Measurements from ENCODE around the gene ZFHX2. TPM values are rescaled to one million over a fixed set of nuclear protein-coding genes. Genes with fewer than 3 reads are reported as not detected.
A peak's percentile ranks its signal among the peaks of the same experiment; 100 is the strongest.

The ZFHX2 gene
- total RNA-seq, 3 donors from 2014 or later: 0.58 to 1.1 (median 1.1) TPM

GRCh38 chr14:23567186-23568020 is 15.8 kb upstream of the ZFHX2 start, which contains the start of gene AP1G2:
TSS of gene AP1G2 (minus strand) at chr14:23567791. CDS start at chr14:23567314, 477 bp downstream.
- Mint-ChIP-seq H3K4me3 (peak within 1 kb of the TSS; percentile 100), H3K36me3 (ENCODE audit: insufficient read depth) (peaks cover 15% of the 10 kb centered on the region), H3K27me3 (ENCODE audit: low read depth) (peaks cover 3% of the 10 kb centered on the region), H3K4me1 (ENCODE audit: low read depth) (peaks cover 31% of the 10 kb centered on the region), H3K9me3 (no peaks in the 10 kb centered on the region)
- peak; percentile 80 for DNase-seq
- ATAC-seq: peak; percentile 96 to 97

GRCh38 chr14:23566778-23567185 is 15.2 kb upstream of the ZFHX2 start:
- DNase-seq: no peak
- Mint-ChIP-seq H3K4me1 (ENCODE audit: low read depth) (peaks cover 31% of the 10 kb centered on the region), H3K9me3 (no peaks in the 10 kb centered on the region), H3K27me3 (ENCODE audit: low read depth) (no peaks in the 10 kb centered on the region), H3K4me3 (peak overlapping the region; percentile 100), H3K36me3 (ENCODE audit: insufficient read depth) (peaks cover 17% of the 10 kb centered on the region)
- ATAC-seq: no peak

GRCh38 chr14:23566112-23566777 is 14.7 kb upstream of the ZFHX2 start:
- H3K9me3 Mint-ChIP-seq: no peaks in the 10 kb centered on the region
- no peaks in the 10 kb centered on the region for H3K27me3 Mint-ChIP-seq (ENCODE audit: low read depth)
- peak overlapping the region; percentile 100 for H3K4me3 Mint-ChIP-seq
- ATAC-seq: no peak
- no peak for DNase-seq
- peaks cover 31% of the 10 kb centered on the region for H3K4me1 Mint-ChIP-seq (ENCODE audit: low read depth)
- peaks cover 21% of the 10 kb centered on the region for H3K36me3 Mint-ChIP-seq (ENCODE audit: insufficient read depth)

GRCh38 chr14:23565626-23566025 is 14.1 kb upstream of the ZFHX2 start:
- no peak for ATAC-seq
- H3K36me3 Mint-ChIP-seq (ENCODE audit: insufficient read depth): peaks cover 24% of the 10 kb centered on the region
- no peak for DNase-seq
- H3K4me1 Mint-ChIP-seq (ENCODE audit: low read depth): peaks cover 31% of the 10 kb centered on the region
- H3K27me3 Mint-ChIP-seq (ENCODE audit: low read depth): no peaks in the 10 kb centered on the region
- no peaks in the 10 kb centered on the region for H3K9me3 Mint-ChIP-seq
- H3K4me3 Mint-ChIP-seq: peak overlapping the region; percentile 51

- peaks cover 32% of the 10 kb centered on the region for H3K4me1 Mint-ChIP-seq (ENCODE audit: low read depth)
Measured at GRCh38 chr14:23564876-23565275, 13.3 kb upstream of the ZFHX2 start.

GRCh38 chr14:23564181-23564812 is 12.7 kb upstream of the ZFHX2 start:
- Mint-ChIP-seq H3K9me3 (no peaks in the 10 kb centered on the region), H3K4me3 (no peak overlapping the region), H3K36me3 (ENCODE audit: insufficient read depth) (peaks cover 31% of the 10 kb centered on the region), H3K27me3 (ENCODE audit: low read depth) (no peaks in the 10 kb centered on the region), H3K4me1 (ENCODE audit: low read depth) (peaks cover 34% of the 10 kb centered on the region)
- DNase-seq (no peak), ATAC-seq (no peak)

More at GRCh38 chr14:23564876-23565275, 13.3 kb upstream of the ZFHX2 start:
- Mint-ChIP-seq H3K4me3 (no peak overlapping the region), H3K9me3 (no peaks in the 10 kb centered on the region), H3K36me3 (ENCODE audit: insufficient read depth) (peaks cover 29% of the 10 kb centered on the region), H3K27me3 (ENCODE audit: low read depth) (no peaks in the 10 kb centered on the region)
- no peak for ATAC-seq
- DNase-seq: no peak

- ATAC-seq (no peak), DNase-seq (no peak)
- Mint-ChIP-seq H3K4me1 (ENCODE audit: low read depth) (peaks cover 30% of the 10 kb centered on the region), H3K4me3 (no peak overlapping the region), H3K36me3 (ENCODE audit: insufficient read depth) (peaks cover 31% of the 10 kb centered on the region), H3K9me3 (no peaks in the 10 kb centered on the region), H3K27me3 (ENCODE audit: low read depth) (no peaks in the 10 kb centered on the region)
Measured at GRCh38 chr14:23563473-23564180, 12.1 kb upstream of the ZFHX2 start.

GRCh38 chr14:23562822-23563472 is 11.4 kb upstream of the ZFHX2 start:
- Mint-ChIP-seq H3K36me3 (ENCODE audit: insufficient read depth) (peaks cover 33% of the 10 kb centered on the region), H3K9me3 (no peaks in the 10 kb centered on the region), H3K27me3 (ENCODE audit: low read depth) (no peaks in the 10 kb centered on the region), H3K4me1 (ENCODE audit: low read depth) (peaks cover 25% of the 10 kb centered on the region), H3K4me3 (no peak overlapping the region)
- DNase-seq (peak; percentile 60), ATAC-seq (no peak)

- Mint-ChIP-seq H3K36me3 (ENCODE audit: insufficient read depth) (peaks cover 37% of the 10 kb centered on the region), H3K4me3 (no peak overlapping the region), H3K4me1 (ENCODE audit: low read depth) (peaks cover 25% of the 10 kb centered on the region), H3K27me3 (ENCODE audit: low read depth) (no peaks in the 10 kb centered on the region), H3K9me3 (no peaks in the 10 kb centered on the region)
- no peak for DNase-seq
- ATAC-seq: no peak
Measured at GRCh38 chr14:23561873-23562821, 10.6 kb upstream of the ZFHX2 start.

GRCh38 chr14:23561259-23561658 is 9.7 kb upstream of the ZFHX2 start:
- Mint-ChIP-seq H3K36me3 (ENCODE audit: insufficient read depth) (peaks cover 37% of the 10 kb centered on the region), H3K9me3 (no peaks in the 10 kb centered on the region), H3K27me3 (ENCODE audit: low read depth) (no peaks in the 10 kb centered on the region), H3K4me3 (no peak overlapping the region), H3K4me1 (ENCODE audit: low read depth) (peaks cover 28% of the 10 kb centered on the region)
- ATAC-seq (no peak), DNase-seq (no peak)

- Mint-ChIP-seq H3K4me1 (ENCODE audit: low read depth) (peaks cover 31% of the 10 kb centered on the region), H3K4me3 (no peak overlapping the region), H3K9me3 (no peaks in the 10 kb centered on the region), H3K27me3 (ENCODE audit: low read depth) (no peaks in the 10 kb centered on the region), H3K36me3 (ENCODE audit: insufficient read depth) (peaks cover 36% of the 10 kb centered on the region)
- no peak for ATAC-seq
- DNase-seq: no peak
Measured at GRCh38 chr14:23559926-23560520, 8.5 kb upstream of the ZFHX2 start.

GRCh38 chr14:23559010-23559925 is 7.7 kb upstream of the ZFHX2 start:
- Mint-ChIP-seq H3K4me3 (no peak overlapping the region), H3K4me1 (ENCODE audit: low read depth) (peaks cover 29% of the 10 kb centered on the region)

More at GRCh38 chr14:23559010-23559925, 7.7 kb upstream of the ZFHX2 start:
- ATAC-seq (no peak), DNase-seq (peak; percentile 66)
- Mint-ChIP-seq H3K9me3 (no peaks in the 10 kb centered on the region), H3K36me3 (ENCODE audit: insufficient read depth) (peaks cover 32% of the 10 kb centered on the region), H3K27me3 (ENCODE audit: low read depth) (no peaks in the 10 kb centered on the region)
